PC-3 (cell line): ENCODE data around the gene BMPER. TPM values are rescaled to one million over a fixed set of nuclear protein-coding genes. Genes with fewer than 3 reads are reported as not detected.

Experiments
- ATAC-seq: fragments of 200-7000 bp; cut with Tn5 transposase; 2 replicates; pipeline ENCODE4 v1.9.1; 2020; ENCODE audit warnings: mild to moderate bottlenecking, moderate library complexity
- BruUV-seq: library from RNA; stranded (reverse); fragments of 400-500 nt; replicated peaks from 2 replicates; lab custom pipeline; 2021; lab: Mats Ljungman, UMichigan
- CTCF ChIA-PET: fragments of 300-600 bp; sonication (Branson Sonifier 250); formaldehyde crosslinking; loops from one replicate; lab custom pipeline; 2022; ENCODE audit warnings: antibody characterized with exemption; lab: Charles Lee
- POLR2A ChIA-PET: fragments of 300-600 bp; sonication (Branson Sonifier 250); formaldehyde crosslinking; loops from one replicate; lab custom pipeline; 2022; ENCODE audit warnings: antibody characterized with exemption; ENCODE audit not compliant: unreplicated experiment; lab: Charles Lee
- DNase-seq: peaks from one replicate; pipeline ENCODE4 v3.0.0-alpha.2; 2015
- H2AFZ ChIP-seq: fragments of 300-600 bp; sonication (generic); 2 replicates; pipeline ENCODE4 v1.6.0; 2016; ENCODE audit warnings: antibody characterized with exemption, low read length
- H3F3A ChIP-seq: fragments of 300-600 bp; sonication (generic); one replicate; pipeline ENCODE4 v1.6.0; 2017; ENCODE audit warnings: antibody characterized with exemption, low read length, control low read depth, mild to moderate bottlenecking; ENCODE audit not compliant: unreplicated experiment
- H3K27ac ChIP-seq: fragments of 300-600 bp; sonication (generic); 2 replicates; pipeline ENCODE4 v1.5.1; 2016; ENCODE audit warnings: mild to moderate bottlenecking, low read length
- H3K27me3 ChIP-seq: fragments of 300-600 bp; sonication (generic); 2 replicates; pipeline ENCODE4 v1.6.1; 2016; ENCODE audit warnings: low read length, mixed read lengths
- H3K36me3 ChIP-seq: fragments of 300-600 bp; sonication (generic); 2 replicates; pipeline ENCODE4 v1.6.1; 2016; ENCODE audit warnings: low read depth, mixed run types, low read length, mixed read lengths
- H3K4me1 ChIP-seq: fragments of 300-600 bp; sonication (generic); 2 replicates; pipeline ENCODE4 v1.5.1; 2016; ENCODE audit warnings: low read length; ENCODE audit not compliant: insufficient read depth
- H3K4me2 ChIP-seq: fragments of 300-600 bp; sonication (generic); 2 replicates; pipeline ENCODE4 v1.6.0; 2016; ENCODE audit warnings: low read length
- H3K4me3 ChIP-seq: fragments of 300-600 bp; sonication (generic); 2 replicates; pipeline ENCODE4 v1.5.1; 2016; ENCODE audit warnings: mild to moderate bottlenecking, low read length, mixed read lengths
- H3K79me2 ChIP-seq: fragments of 300-600 bp; sonication (generic); 2 replicates; pipeline ENCODE4 v1.6.1; 2017; ENCODE audit warnings: low read length, mixed read lengths
- H3K9ac ChIP-seq: fragments of 300-600 bp; sonication (generic); 2 replicates; pipeline ENCODE4 v1.6.0; 2016; ENCODE audit warnings: mild to moderate bottlenecking, low read length
- H3K9me2 ChIP-seq: fragments of 300-600 bp; sonication (generic); replicated peaks from 2 replicates; pipeline ENCODE4 v1.6.1; 2016; ENCODE audit warnings: mixed run types, low read length, mixed read lengths
- H3K9me3 ChIP-seq: fragments of 300-600 bp; sonication (generic); 2 replicates; pipeline ENCODE4 v1.6.1; 2016; ENCODE audit warnings: low read length, mixed read lengths
- H4K20me1 ChIP-seq: fragments of 300-600 bp; sonication (generic); 2 replicates; pipeline ENCODE4 v1.6.1; 2016; ENCODE audit warnings: low read length, mixed read lengths
- EZH2 ChIP-seq: fragments of 300-600 bp; sonication (generic); IDR thresholded peaks from one replicate; pipeline ENCODE4 v1.6.1; 2017; ENCODE audit warnings: antibody characterized with exemption, mild to moderate bottlenecking, low read length; ENCODE audit not compliant: unreplicated experiment
- EZH2phosphoT487 ChIP-seq: fragments of 300-600 bp; sonication (generic); IDR thresholded peaks from 2 replicates; pipeline ENCODE4 v1.6.1; 2018; ENCODE audit warnings: mild to moderate bottlenecking, antibody characterized with exemption, low read length, borderline replicate concordance
- intact Hi-C: fragments of 100-400 bp; cut with micrococcal nuclease; formaldehyde crosslinking; loops from 2 replicates; pipeline ENCODE4 v1.9.0; 2023
- total RNA-seq: library from RNA; depleted of rRNA; stranded (reverse); fragments of >200 nt; gene quantifications from 2 replicates; pipeline ENCODE4 v1.2.3, GENCODE V29; 2014
- TF ChIP-seq, protein P1 (sequence below): fragments of 300-600 bp; sonication (generic); conservative IDR thresholded peaks from 2 replicates; pipeline ENCODE4 v1.5.1; 2017; ENCODE audit warnings: antibody characterized with exemption, low read depth, mild to moderate bottlenecking, low read length

The BMPER gene
- total RNA-seq, 1 experiment from 2014 or later: 0.11 TPM

DNA sequence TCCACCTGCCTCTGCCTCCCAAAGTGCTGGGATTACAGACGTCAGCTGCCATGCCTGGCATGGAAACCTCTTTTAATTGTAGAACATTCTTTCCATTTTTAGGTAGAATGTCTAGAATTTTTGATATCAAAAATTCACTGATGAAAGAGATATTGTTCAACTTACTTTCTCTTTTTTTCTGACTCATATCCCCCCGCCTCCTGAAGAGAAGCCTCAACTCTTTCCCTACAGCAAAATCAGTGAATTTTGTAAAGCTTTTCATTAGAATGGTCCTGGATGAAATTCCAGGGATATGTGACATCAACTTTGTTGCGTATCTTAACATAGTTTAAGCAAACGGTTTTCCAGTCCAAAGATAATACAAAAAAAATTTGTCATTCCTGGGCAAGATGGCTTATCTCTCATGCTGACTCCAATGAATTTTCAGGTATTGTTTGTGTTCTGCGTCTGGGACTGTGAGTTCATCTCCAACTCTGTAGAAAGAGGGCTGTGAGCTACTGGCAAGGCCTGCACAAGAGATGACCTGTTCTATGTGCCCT is 256.8 kb downstream of the BMPER start:
- no peak overlapping the region for H2AFZ ChIP-seq
- H3K79me2 ChIP-seq: no peaks in the 10 kb centered on the region
- H3F3A ChIP-seq: no peaks in the 10 kb centered on the region
- no peaks in the 10 kb centered on the region for H3K36me3 ChIP-seq
- H3K27ac ChIP-seq: no peak overlapping the region
- no peak overlapping the region for H3K4me2 ChIP-seq
- no TSS peak for BruUV-seq
- ChIA-PET CTCF (interaction anchor here (0.5 kb wide), 1 partner anchor 439 kb away, joined by 4 read pairs; no protein-coding TSS in a partner anchor), POLR2A (no interaction called here)
- TF ChIP-seq, protein P1, sequence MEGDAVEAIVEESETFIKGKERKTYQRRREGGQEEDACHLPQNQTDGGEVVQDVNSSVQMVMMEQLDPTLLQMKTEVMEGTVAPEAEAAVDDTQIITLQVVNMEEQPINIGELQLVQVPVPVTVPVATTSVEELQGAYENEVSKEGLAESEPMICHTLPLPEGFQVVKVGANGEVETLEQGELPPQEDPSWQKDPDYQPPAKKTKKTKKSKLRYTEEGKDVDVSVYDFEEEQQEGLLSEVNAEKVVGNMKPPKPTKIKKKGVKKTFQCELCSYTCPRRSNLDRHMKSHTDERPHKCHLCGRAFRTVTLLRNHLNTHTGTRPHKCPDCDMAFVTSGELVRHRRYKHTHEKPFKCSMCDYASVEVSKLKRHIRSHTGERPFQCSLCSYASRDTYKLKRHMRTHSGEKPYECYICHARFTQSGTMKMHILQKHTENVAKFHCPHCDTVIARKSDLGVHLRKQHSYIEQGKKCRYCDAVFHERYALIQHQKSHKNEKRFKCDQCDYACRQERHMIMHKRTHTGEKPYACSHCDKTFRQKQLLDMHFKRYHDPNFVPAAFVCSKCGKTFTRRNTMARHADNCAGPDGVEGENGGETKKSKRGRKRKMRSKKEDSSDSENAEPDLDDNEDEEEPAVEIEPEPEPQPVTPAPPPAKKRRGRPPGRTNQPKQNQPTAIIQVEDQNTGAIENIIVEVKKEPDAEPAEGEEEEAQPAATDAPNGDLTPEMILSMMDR: no peak
- TF ChIP-seq EZH2phosphoT487 (no peak), EZH2 (no peak)
- H3K27me3 ChIP-seq: no peaks in the 10 kb centered on the region; the same call in 1 of the 2 replicates
- no peak overlapping the region for H3K9ac ChIP-seq
- no peak overlapping the region for H3K4me3 ChIP-seq
- H3K9me3 ChIP-seq: no peaks in the 10 kb centered on the region
- no peaks in the 10 kb centered on the region for H4K20me1 ChIP-seq
- no peaks in the 10 kb centered on the region for H3K4me1 ChIP-seq
- H3K9me2 ChIP-seq: no peaks in the 10 kb centered on the region
- no peak for DNase-seq
- no peak for ATAC-seq
- intact Hi-C loops: no loop called here

DNA sequence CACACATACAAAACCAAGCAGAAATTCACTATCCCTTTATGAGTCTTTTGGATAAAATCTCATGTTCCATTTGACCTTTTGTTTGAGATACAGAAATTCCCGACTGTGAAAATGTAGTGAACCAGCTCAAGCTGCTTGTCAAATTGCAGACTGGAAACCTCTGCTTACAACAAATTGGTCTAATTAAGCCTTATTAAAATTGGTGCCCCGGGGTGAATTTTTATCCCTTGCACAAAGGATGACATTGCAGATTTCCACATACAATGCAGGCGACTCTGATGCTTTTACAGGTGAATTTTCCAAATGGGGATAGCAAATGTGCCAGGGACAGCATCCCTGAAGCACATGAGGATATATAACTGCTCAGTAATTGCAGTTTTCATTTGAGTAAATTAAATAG is 257.3 kb downstream of the BMPER start:
- Histone ChIP-seq H3K27me3 (no peaks in the 10 kb centered on the region; the same call in 1 of the 2 replicates), H3K4me3 (no peak overlapping the region), H3F3A (no peaks in the 10 kb centered on the region), H3K36me3 (no peaks in the 10 kb centered on the region), H3K4me2 (no peak overlapping the region), H3K27ac (no peak overlapping the region), H3K9ac (no peak overlapping the region), H3K4me1 (no peaks in the 10 kb centered on the region), H2AFZ (no peak overlapping the region), H3K9me3 (no peaks in the 10 kb centered on the region), H3K79me2 (no peaks in the 10 kb centered on the region), H3K9me2 (no peaks in the 10 kb centered on the region), H4K20me1 (no peaks in the 10 kb centered on the region)
- BruUV-seq: no TSS peak
- no peak for ATAC-seq
- ChIA-PET POLR2A (no interaction called here), CTCF (interaction anchor here (0.5 kb wide), 1 partner anchor 438 kb away, joined by 4 read pairs; no protein-coding TSS in a partner anchor)
- DNase-seq: no peak
- TF ChIP-seq EZH2: no peak
- TF ChIP-seq, protein P1: no peak
- no peak for TF ChIP-seq EZH2phosphoT487
- intact Hi-C loops: no loop called here

DNA sequence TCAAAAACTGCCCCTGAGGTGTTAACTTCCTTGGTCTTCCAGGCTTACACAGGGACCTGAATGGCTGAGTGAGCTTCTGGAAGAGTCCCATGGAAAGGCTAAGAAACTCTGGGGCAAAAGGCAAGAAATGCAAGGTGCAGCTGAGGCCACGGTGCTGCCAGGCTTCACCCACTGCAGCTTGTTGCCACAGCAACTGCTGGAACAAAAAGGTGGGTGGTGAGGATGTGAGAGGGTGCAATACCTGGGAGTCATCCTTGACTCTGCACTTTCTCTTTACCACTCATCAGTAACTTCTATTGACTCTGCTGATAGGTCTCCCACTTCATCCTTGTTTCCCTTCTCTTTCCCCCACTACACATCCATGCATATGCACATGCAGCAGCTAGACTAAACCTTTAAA is 258.6 kb downstream of the BMPER start:
- CTCF ChIA-PET: no interaction called here
- no peaks in the 10 kb centered on the region for H4K20me1 ChIP-seq
- no peaks in the 10 kb centered on the region for H3K79me2 ChIP-seq
- no peaks in the 10 kb centered on the region for H3K4me1 ChIP-seq
- POLR2A ChIA-PET: no interaction called here
- H3K9ac ChIP-seq: no peak overlapping the region
- H3K27me3 ChIP-seq: no peaks in the 10 kb centered on the region; the same call in 1 of the 2 replicates
- H3K4me3 ChIP-seq: no peak overlapping the region
- no peaks in the 10 kb centered on the region for H3F3A ChIP-seq
- intact Hi-C loops: no loop called here
- TF ChIP-seq EZH2phosphoT487 (no peak), EZH2 (no peak)
- TF ChIP-seq, protein P1: no peak
- no peak overlapping the region for H2AFZ ChIP-seq
- H3K27ac ChIP-seq: no peak overlapping the region
- H3K9me3 ChIP-seq: no peaks in the 10 kb centered on the region
- no peak for DNase-seq
- no peaks in the 10 kb centered on the region for H3K9me2 ChIP-seq
- no peaks in the 10 kb centered on the region for H3K36me3 ChIP-seq
- BruUV-seq: no TSS peak
- no peak overlapping the region for H3K4me2 ChIP-seq
- ATAC-seq: no peak
